Choroid plexus epithelial cell (primary cell): ENCODE results near the gene SNTB2.
A peak's percentile ranks its signal among the peaks of the same experiment; 100 is the strongest.
"Not testable (repeated sequence)": the region's sequence is repeated elsewhere in the genome, so short reads cannot be mapped to it uniquely, and the experiment has no call there.

Source experiments
- DNase-seq: peaks from one replicate; pipeline ENCODE4 v3.0.0-alpha.2; 2010; ENCODE audit warnings: low read depth
- H3K4me3 ChIP-seq: 2 replicates; pipeline ENCODE4 v1.5.1; 2011; ENCODE audit warnings: low read depth, mild to moderate bottlenecking, control low read depth, low read length, moderate library complexity
- CTCF ChIP-seq: conservative IDR thresholded peaks from 2 replicates; pipeline ENCODE4 v1.5.1; 2011; ENCODE audit warnings: low read depth, mild to moderate bottlenecking, control low read depth, inconsistent platforms, low read length, moderate library complexity

SNTB2 gene

GRCh38 chr16:69294051-69294450 lies 107.1 kb downstream of the SNTB2 start:
- TF ChIP-seq CTCF = no peak
- peak; percentile 16 for DNase-seq
- no peak overlapping the region for H3K4me3 ChIP-seq

GRCh38 chr16:69296771-69297170 lies 109.8 kb downstream of the SNTB2 start:
- DNase-seq, H3K4me3 ChIP-seq: not testable (repeated sequence)

GRCh38 chr16:69298261-69298660 lies 111.3 kb downstream of the SNTB2 start:
- no peak overlapping the region for H3K4me3 ChIP-seq
- no peak for TF ChIP-seq CTCF
- no peak for DNase-seq

- no peak for DNase-seq
- no peak for TF ChIP-seq CTCF
- H3K4me3 ChIP-seq = no peak overlapping the region
Measured at GRCh38 chr16:69301187-69301586, 114.2 kb downstream of the SNTB2 start.

GRCh38 chr16:69301861-69302260 lies 114.9 kb downstream of the SNTB2 start:
- H3K4me3 ChIP-seq = no peak overlapping the region
- no peak for DNase-seq
- TF ChIP-seq CTCF = no peak

GRCh38 chr16:69302301-69302700 lies 115.3 kb downstream of the SNTB2 start:
- no peak overlapping the region for H3K4me3 ChIP-seq
- TF ChIP-seq CTCF = no peak
- DNase-seq = no peak

GRCh38 chr16:69306031-69306430 lies 119.1 kb downstream of the SNTB2 start:
- no peak for DNase-seq
- H3K4me3 ChIP-seq = no peak overlapping the region
- no peak for TF ChIP-seq CTCF

GRCh38 chr16:69307091-69307490 lies 120.1 kb downstream of the SNTB2 start:
- DNase-seq = no peak
- H3K4me3 ChIP-seq = no peak overlapping the region
- no peak for TF ChIP-seq CTCF
